Measurements from ENCODE around the gene TNIK.

The TNIK gene

GRCh38 chr3:171156401-171157010, 303.7 kb downstream of the TNIK start:
- ChIA-PET POLR2A (ENCODE audit: low non-redundant PET) (no interaction called here), CTCF (interaction anchor here (0.6 to 1.0 kb wide), 2 partner anchors 11 to 1169 kb away, joined by 3 read pairs; no protein-coding TSS in a partner anchor)
- DNase-seq (ENCODE audit: low spot score), result peak; percentile 35
- no peak overlapping the region for H3K27ac ChIP-seq
- TF ChIP-seq CTCF (conservative IDR thresholded peaks at IDR 0.05; ENCODE audit: low read depth), result no peak

DNA sequence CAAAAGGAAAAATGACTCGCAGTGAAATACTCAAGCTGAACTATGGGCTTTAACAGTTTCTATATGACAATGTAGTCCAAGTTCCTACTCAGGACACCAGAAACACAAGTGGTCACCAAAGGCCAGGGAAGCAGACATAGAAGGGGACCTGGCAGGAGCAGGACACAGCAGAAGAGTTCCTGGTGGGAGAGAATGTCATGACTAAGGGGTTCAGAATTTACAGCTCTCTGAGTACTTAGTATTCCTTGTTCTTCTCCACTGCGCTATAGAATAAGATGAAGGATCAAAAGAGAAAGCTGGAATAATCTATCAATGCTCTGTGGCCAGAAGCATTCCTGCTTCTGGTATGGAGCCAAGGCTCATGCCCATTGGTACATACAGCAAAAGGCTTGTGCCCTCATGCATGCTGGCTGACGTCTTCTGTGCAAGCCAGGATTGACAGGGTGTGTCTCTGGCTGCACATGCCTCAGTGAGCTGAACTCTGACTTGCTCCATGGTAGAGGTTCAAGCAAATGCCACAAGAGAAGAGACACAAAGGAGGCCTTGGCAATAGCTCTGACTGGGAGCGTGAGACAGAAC, 305.0 kb downstream of the TNIK start:
- POLR2A ChIA-PET (ENCODE audit: low non-redundant PET), result no interaction called here
- CTCF ChIA-PET, result interaction anchor here (0.5 to 1.3 kb wide), 2 partner anchors 13 to 567 kb away, joined by 4 read pairs; no protein-coding TSS in a partner anchor
- no peak overlapping the region for H3K27ac ChIP-seq
- no peak for DNase-seq (ENCODE audit: low spot score)
- no peak for TF ChIP-seq CTCF (conservative IDR thresholded peaks at IDR 0.05; ENCODE audit: low read depth)

DNA sequence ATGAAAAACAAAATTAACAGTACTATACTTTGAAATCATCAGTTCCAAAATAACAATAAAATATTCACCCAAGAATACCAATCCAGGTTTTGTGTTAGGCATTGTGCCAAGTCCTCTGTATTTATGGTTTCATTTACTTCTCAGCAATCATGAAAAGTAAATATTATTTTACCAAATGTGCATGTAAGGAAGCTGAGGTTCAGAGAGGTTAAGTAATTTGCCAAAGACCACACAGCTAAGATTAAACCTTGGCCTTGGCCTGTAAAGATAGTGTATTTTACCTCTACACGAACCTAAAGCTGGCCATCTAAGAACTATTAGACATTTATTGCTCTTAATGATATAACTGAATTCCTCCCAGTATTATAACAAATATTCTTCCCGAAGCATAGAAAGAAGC, 309.3 kb downstream of the TNIK start:
- DNase-seq (ENCODE audit: low spot score), result no peak
- ChIA-PET POLR2A (ENCODE audit: low non-redundant PET) (no interaction called here), CTCF (no interaction called here)
- H3K27ac ChIP-seq, result no peak overlapping the region
- TF ChIP-seq CTCF (conservative IDR thresholded peaks at IDR 0.05; ENCODE audit: low read depth), result no peak

DNA sequence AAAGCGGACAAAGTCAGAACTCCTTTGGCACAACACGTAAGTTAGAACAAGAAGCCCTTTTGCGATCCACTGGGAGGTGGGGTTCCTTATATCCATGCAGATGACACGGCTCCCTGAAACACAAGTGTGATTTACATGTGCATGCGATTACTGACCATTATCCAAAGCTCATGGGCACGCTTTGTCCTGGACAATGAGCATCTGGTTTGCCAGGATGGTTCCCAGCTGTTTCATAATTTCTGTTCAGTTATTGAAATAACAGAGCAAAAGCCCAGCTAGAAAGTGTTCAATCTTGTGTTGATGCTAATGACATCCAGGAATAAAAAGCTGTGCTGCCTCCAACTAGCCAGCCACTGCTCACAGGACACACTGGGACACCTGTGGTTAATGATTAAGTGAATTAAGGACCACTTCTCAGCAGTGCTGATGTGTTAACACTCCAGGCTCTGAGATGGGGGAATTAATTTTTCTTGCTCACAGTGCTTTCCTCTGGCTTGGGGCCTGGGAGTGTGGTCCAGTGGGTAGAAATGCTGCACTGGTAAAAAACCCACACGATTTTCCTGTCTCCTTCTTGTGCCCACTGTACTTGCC, 310.6 kb downstream of the TNIK start:
- ChIA-PET CTCF (interaction anchor here (0.6 kb wide), 1 partner anchor 416 kb away, joined by 3 read pairs; no protein-coding TSS in a partner anchor), POLR2A (ENCODE audit: low non-redundant PET) (no interaction called here)
- no peak overlapping the region for H3K27ac ChIP-seq
- TF ChIP-seq CTCF (conservative IDR thresholded peaks at IDR 0.05; ENCODE audit: low read depth), result no peak
- no peak for DNase-seq (ENCODE audit: low spot score)

DNA sequence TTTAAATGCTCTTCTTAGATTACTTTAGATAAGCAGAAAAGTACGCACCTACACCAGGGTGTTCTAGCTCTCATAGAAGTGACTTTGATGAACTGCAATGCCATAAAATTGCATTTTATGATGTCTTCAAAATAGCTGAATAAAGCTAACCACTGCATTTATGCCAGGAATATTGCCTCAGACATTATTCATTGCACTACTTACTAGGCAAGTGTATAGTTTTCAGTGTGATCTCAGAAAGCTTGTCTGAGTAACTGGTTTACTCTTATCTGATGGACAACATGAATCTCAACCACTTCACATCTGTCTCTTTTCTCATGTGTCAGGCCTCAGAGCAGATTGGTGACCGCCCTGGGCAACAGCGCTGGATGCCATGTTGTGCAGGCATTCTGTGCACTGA, 314.4 kb downstream of the TNIK start:
- no peak for TF ChIP-seq CTCF (conservative IDR thresholded peaks at IDR 0.05; ENCODE audit: low read depth)
- ChIA-PET POLR2A (ENCODE audit: low non-redundant PET) (no interaction called here), CTCF (no interaction called here)
- H3K27ac ChIP-seq, result no peak overlapping the region
- DNase-seq (ENCODE audit: low spot score), result no peak

GRCh38 chr3:171142985-171143384, 317.2 kb downstream of the TNIK start:
- ChIA-PET CTCF (interaction anchor here (0.6 kb wide), 1 partner anchor 1228 kb away, joined by 3 read pairs; no protein-coding TSS in a partner anchor), POLR2A (ENCODE audit: low non-redundant PET) (interaction anchor here (0.6 kb wide), 1 partner anchor 253 kb away, joined by 3 read pairs; no protein-coding TSS in a partner anchor)
- no peak overlapping the region for H3K27ac ChIP-seq
- no peak for DNase-seq (ENCODE audit: low spot score)
- no peak for TF ChIP-seq CTCF (conservative IDR thresholded peaks at IDR 0.05; ENCODE audit: low read depth)

All from RWPE1 (cell line).